T-cell (primary cell): ENCODE measurements around the gene OR7C2. TPM values are rescaled to one million over a fixed set of nuclear protein-coding genes. Genes with fewer than 3 reads are reported as not detected.
A peak's percentile ranks its signal among the peaks of the same experiment; 100 is the strongest.

Source experiments
- ATAC-seq, 4 experiments: fragments of 200-7000 bp in 3 of 4; fragments of 150-1000 bp in 1 of 4; cut with Tn5 transposase; replicated peaks in 1 of 4; 1 replicate in 3 of 4; 2 replicates in 1 of 4; pipeline ENCODE4 v1.10.0; 2021; ENCODE audit warnings: moderate library complexity in 3 of 4, mild to moderate bottlenecking in 2 of 4, moderate number of reproducible peaks in 1 of 4
- CTCF ChIA-PET, 2 donors: fragments of 300-600 bp; sonication (Branson Sonifier 250); formaldehyde crosslinking; loops; one replicate each; lab custom pipeline; 2022; ENCODE audit warnings: antibody characterized with exemption in 2 of 2; lab: Charles Lee
- POLR2A ChIA-PET, 2 donors: fragments of 300-600 bp; sonication (Branson Sonifier 250); formaldehyde crosslinking; loops; one replicate each; lab custom pipeline; 2022; ENCODE audit warnings: antibody characterized with exemption in 2 of 2; lab: Charles Lee
- DNase-seq, 35 experiments: peaks; one replicate each; pipeline versions ENCODE4 v3.0.0 to v3.0.0-alpha.2; 2013 to 2023
- H3K27ac ChIP-seq: one replicate; pipeline ENCODE4 v1.5.1; 2013; ENCODE audit warnings: low read length
- H3K27me3 ChIP-seq, 2 experiments: replicated peaks in 1 of 2; 1 replicate in 1 of 2; 2 replicates in 1 of 2; pipeline versions ENCODE4 v1.6.1 to v1.7.0; 2013; ENCODE audit warnings: low read length in 1 of 2, mixed read lengths in 1 of 2; ENCODE audit not compliant: control insufficient read depth in 2 of 2, insufficient read depth in 2 of 2; ENCODE audit errors: extremely low read depth in 1 of 2
- H3K36me3 ChIP-seq, 2 donors: 1 replicate in 1 of 2; 2 replicates in 1 of 2; pipeline versions ENCODE4 v1.6.1 to v1.7.0; 2013; ENCODE audit warnings: low read length in 1 of 2; ENCODE audit not compliant: control insufficient read depth in 2 of 2, insufficient read depth in 1 of 2; ENCODE audit errors: extremely low read depth in 1 of 2
- H3K4me1 ChIP-seq, 2 experiments: 1 replicate in 1 of 2; 2 replicates in 1 of 2; pipeline versions ENCODE4 v1.6.1 to v1.7.0; 2013; ENCODE audit warnings: low read length in 2 of 2, mixed read lengths in 1 of 2; ENCODE audit not compliant: insufficient read depth in 2 of 2, control insufficient read depth in 1 of 2; ENCODE audit errors: extremely low read depth in 1 of 2
- H3K4me3 ChIP-seq, 2 donors: 1 replicate in 1 of 2; 2 replicates in 1 of 2; pipeline versions ENCODE4 v1.5.1 to v1.7.0; 2013; ENCODE audit warnings: mild to moderate bottlenecking in 2 of 2, low read length in 1 of 2, moderate library complexity in 1 of 2; ENCODE audit not compliant: control insufficient read depth in 1 of 2; ENCODE audit errors: extremely low read depth in 1 of 2
- H3K9me3 ChIP-seq: 2 replicates; pipeline ENCODE4 v1.7.0; 2013
- H3K27ac Mint-ChIP-seq, 2 donors: one replicate each; pipeline ENCODE4 v1.8.0; 2020 to 2021; ENCODE audit warnings: mild to moderate bottlenecking in 2 of 2, mixed read lengths in 2 of 2
- H3K27me3 Mint-ChIP-seq, 2 donors: one replicate each; pipeline ENCODE4 v1.8.0; 2021 to 2022; ENCODE audit warnings: mixed read lengths in 2 of 2
- H3K36me3 Mint-ChIP-seq: one replicate; pipeline ENCODE4 v1.8.0; 2021; ENCODE audit warnings: mixed read lengths
- H3K4me1 Mint-ChIP-seq, 3 donors: one replicate each; pipeline ENCODE4 v1.8.0; 2020 to 2022; ENCODE audit warnings: mixed read lengths in 3 of 3, mild to moderate bottlenecking in 1 of 3
- H3K4me3 Mint-ChIP-seq, 3 donors: one replicate each; pipeline ENCODE4 v1.8.0; 2020 to 2022; ENCODE audit warnings: mild to moderate bottlenecking in 3 of 3, mixed read lengths in 3 of 3, moderate library complexity in 3 of 3
- H3K9me3 Mint-ChIP-seq, 3 donors: one replicate each; pipeline ENCODE4 v1.8.0; 2020 to 2022; ENCODE audit warnings: mixed read lengths in 3 of 3
- WGBS: methylation state at CpG from one replicate; pipeline ENCODE4 v1.1.5; 2013; ENCODE audit warnings: missing lambda C conversion rate; ENCODE audit not compliant: insufficient coverage; 5-methylcytosine and 5-hydroxymethylcytosine counted together
- total RNA-seq, 35 experiments: library from RNA in 6 of 35; stranded (reverse) in 6 of 35; fragments of 120-200 nt in 1 of 35; gene quantifications; one replicate each; pipeline versions ENCODE4 v1.2.1 to v1.2.4 and lab custom pipeline; 2013 to 2026

Gene OR7C2
- total RNA-seq (not detected), total RNA-seq (lab: John Stamatoyannopoulos, UW) (0 to 0.07 (median 0) reads per million in 29 experiments)
- total RNA-seq (2013), result not detected

- DNase-seq (no peak), ATAC-seq (no peak)
- H3K4me1 ChIP-seq, result no peaks in the 10 kb centered on the region
- H3K27me3 Mint-ChIP-seq, result peaks cover 6% of the 10 kb centered on the region in 2 donors
- no peak within 1 kb of the TSS for H3K27ac Mint-ChIP-seq
- no peaks in the 10 kb centered on the region for H3K9me3 Mint-ChIP-seq
- H3K4me3 ChIP-seq, result no peak within 1 kb of the TSS
- H3K9me3 ChIP-seq, result no peaks in the 10 kb centered on the region
- H3K4me1 Mint-ChIP-seq, result peaks cover 10 to 19% (median 10%) of the 10 kb centered on the region in 3 donors
- WGBS, result 92% methylated on average over 4 of the region's 6 CpGs
- H3K27ac ChIP-seq, result no peak within 1 kb of the TSS
- no peaks in the 10 kb centered on the region for H3K27me3 ChIP-seq
- no peaks in the 10 kb centered on the region for H3K36me3 ChIP-seq
- H3K36me3 Mint-ChIP-seq, result no peaks in the 10 kb centered on the region
- POLR2A ChIA-PET, result no interaction called here
- H3K4me3 Mint-ChIP-seq, result no peak within 1 kb of the TSS
- CTCF ChIA-PET, result no interaction called here
Observed at GRCh38 chr19:14941189-14941588, at the start of gene OR7C2. Gene OR7C2, plus strand, starts transcription at chr19:14941489. Its CDS starts 0 bp downstream, at chr19:14941489.

- ATAC-seq, result no peak
- CTCF ChIA-PET, result no interaction called here
- no peak for DNase-seq
- Histone ChIP-seq H3K27me3 (peaks cover 0 to 12% of the 10 kb centered on the region in 2 experiments), H3K4me3 (no peak overlapping the region), H3K4me1 (no peaks in the 10 kb centered on the region), H3K9me3 (no peaks in the 10 kb centered on the region), H3K36me3 (no peaks in the 10 kb centered on the region), H3K27ac (no peak overlapping the region)
- Mint-ChIP-seq H3K9me3 (no peaks in the 10 kb centered on the region), H3K27ac (no peak overlapping the region), H3K4me1 (no peaks in the 10 kb centered on the region), H3K4me3 (no peak overlapping the region), H3K27me3 (peaks cover 50 to 51% of the 10 kb centered on the region in 2 donors), H3K36me3 (no peaks in the 10 kb centered on the region)
- WGBS, result no CpG with 5 or more reads among the region's 2 CpGs
- POLR2A ChIA-PET, result no interaction called here
Observed at GRCh38 chr19:14901675-14902260, 39.5 kb upstream of the OR7C2 start.

- Mint-ChIP-seq H3K27me3 (peaks cover 27 to 34% of the 10 kb centered on the region in 2 donors), H3K27ac (no peak overlapping the region), H3K36me3 (no peaks in the 10 kb centered on the region), H3K4me3 (no peak overlapping the region), H3K9me3 (no peaks in the 10 kb centered on the region), H3K4me1 (no peaks in the 10 kb centered on the region)
- Histone ChIP-seq H3K4me3 (no peak overlapping the region), H3K9me3 (no peaks in the 10 kb centered on the region), H3K4me1 (no peaks in the 10 kb centered on the region), H3K36me3 (no peaks in the 10 kb centered on the region), H3K27ac (no peak overlapping the region), H3K27me3 (peaks cover 0 to 13% of the 10 kb centered on the region in 2 experiments)
- ATAC-seq (no peak), DNase-seq (no peak)
- WGBS, result no CpG with 5 or more reads among the region's 4 CpGs
- ChIA-PET POLR2A (no interaction called here), CTCF (interaction anchor here in 1 of 2 donors (0.7 kb wide), 1 partner anchor 133 kb away, joined by 3 read pairs; no protein-coding TSS in a partner anchor)
Observed at GRCh38 chr19:14906711-14907110, 34.6 kb upstream of the OR7C2 start.

GRCh38 chr19:14915116-14915515 is 26.2 kb upstream of the OR7C2 start:
- CTCF ChIA-PET, result no interaction called here

GRCh38 chr19:14916848-14917247 is 24.4 kb upstream of the OR7C2 start:
- Mint-ChIP-seq H3K4me1 (no peaks in the 10 kb centered on the region), H3K9me3 (peaks cover 6 to 15% (median 13%) of the 10 kb centered on the region in 3 donors), H3K36me3 (no peaks in the 10 kb centered on the region), H3K4me3 (no peak overlapping the region), H3K27ac (no peak overlapping the region), H3K27me3 (peaks cover 35 to 46% of the 10 kb centered on the region in 2 donors)
- Histone ChIP-seq H3K4me1 (no peaks in the 10 kb centered on the region), H3K36me3 (no peaks in the 10 kb centered on the region), H3K9me3 (no peaks in the 10 kb centered on the region), H3K27ac (no peak overlapping the region), H3K27me3 (peaks cover 0 to 14% of the 10 kb centered on the region in 2 experiments), H3K4me3 (no peak overlapping the region)
- ATAC-seq, result no peak
- no peak for DNase-seq
- CTCF ChIA-PET, result no interaction called here
- POLR2A ChIA-PET, result no interaction called here
- WGBS, result no CpG with 5 or more reads among the region's 5 CpGs

More at GRCh38 chr19:14915116-14915515, 26.2 kb upstream of the OR7C2 start:
- Mint-ChIP-seq H3K27ac (peak overlapping the region in 1 of 2 donors; percentile 10), H3K9me3 (peaks cover 6 to 15% (median 13%) of the 10 kb centered on the region in 3 donors), H3K4me1 (no peaks in the 10 kb centered on the region), H3K4me3 (no peak overlapping the region), H3K27me3 (peaks cover 32 to 45% of the 10 kb centered on the region in 2 donors), H3K36me3 (no peaks in the 10 kb centered on the region)
- ATAC-seq, result no peak
- H3K36me3 ChIP-seq, result no peaks in the 10 kb centered on the region
- POLR2A ChIA-PET, result no interaction called here
- H3K4me1 ChIP-seq, result no peaks in the 10 kb centered on the region
- no peak overlapping the region for H3K4me3 ChIP-seq
- no peaks in the 10 kb centered on the region for H3K9me3 ChIP-seq
- WGBS, result 78% methylated on average over 1 of the region's 6 CpGs
- no peak for DNase-seq
- peaks cover 0 to 12% of the 10 kb centered on the region in 2 experiments for H3K27me3 ChIP-seq
- H3K27ac ChIP-seq, result no peak overlapping the region

- DNase-seq (no peak), ATAC-seq (no peak)
- Histone ChIP-seq H3K4me1 (no peaks in the 10 kb centered on the region), H3K27ac (no peak overlapping the region), H3K9me3 (no peaks in the 10 kb centered on the region), H3K36me3 (no peaks in the 10 kb centered on the region), H3K27me3 (no peaks in the 10 kb centered on the region), H3K4me3 (no peak overlapping the region)
- Mint-ChIP-seq H3K36me3 (no peaks in the 10 kb centered on the region), H3K9me3 (peaks cover 0 to 8% (median 3%) of the 10 kb centered on the region in 3 donors), H3K27me3 (peaks cover 34 to 35% of the 10 kb centered on the region in 2 donors), H3K27ac (no peak overlapping the region), H3K4me3 (no peak overlapping the region), H3K4me1 (no peaks in the 10 kb centered on the region)
- no CpG with 5 or more reads among the region's 1 CpG for WGBS
- ChIA-PET CTCF (no interaction called here), POLR2A (no interaction called here)
Observed at GRCh38 chr19:14933506-14933905, 7.8 kb upstream of the OR7C2 start.
